ENCODE data around the gene IARS2.
"Not testable (repeated sequence)": the region's sequence is repeated elsewhere in the genome, so short reads cannot be mapped to it uniquely, and the experiment has no call there.

IARS2 gene

DNA sequence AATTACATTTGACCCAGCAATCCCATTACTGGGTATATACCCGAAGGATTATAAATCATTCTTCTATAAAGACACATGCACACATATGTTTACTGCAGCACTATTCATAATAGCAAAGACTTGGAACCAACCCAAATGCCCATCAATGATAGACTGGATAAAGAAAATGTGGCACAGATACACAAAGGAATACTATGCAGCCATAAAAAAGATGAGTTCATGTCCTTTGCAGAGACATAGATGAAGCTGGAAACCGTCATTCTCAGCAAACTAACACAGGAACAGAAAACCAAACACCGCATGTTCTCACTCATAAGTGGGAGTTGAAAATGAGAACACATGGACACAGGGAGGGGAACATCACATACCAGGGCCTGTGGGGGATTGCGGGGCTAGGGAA is 76.0 kb downstream of the IARS2 start:
- FAIRE-seq = not testable (repeated sequence)

DNA sequence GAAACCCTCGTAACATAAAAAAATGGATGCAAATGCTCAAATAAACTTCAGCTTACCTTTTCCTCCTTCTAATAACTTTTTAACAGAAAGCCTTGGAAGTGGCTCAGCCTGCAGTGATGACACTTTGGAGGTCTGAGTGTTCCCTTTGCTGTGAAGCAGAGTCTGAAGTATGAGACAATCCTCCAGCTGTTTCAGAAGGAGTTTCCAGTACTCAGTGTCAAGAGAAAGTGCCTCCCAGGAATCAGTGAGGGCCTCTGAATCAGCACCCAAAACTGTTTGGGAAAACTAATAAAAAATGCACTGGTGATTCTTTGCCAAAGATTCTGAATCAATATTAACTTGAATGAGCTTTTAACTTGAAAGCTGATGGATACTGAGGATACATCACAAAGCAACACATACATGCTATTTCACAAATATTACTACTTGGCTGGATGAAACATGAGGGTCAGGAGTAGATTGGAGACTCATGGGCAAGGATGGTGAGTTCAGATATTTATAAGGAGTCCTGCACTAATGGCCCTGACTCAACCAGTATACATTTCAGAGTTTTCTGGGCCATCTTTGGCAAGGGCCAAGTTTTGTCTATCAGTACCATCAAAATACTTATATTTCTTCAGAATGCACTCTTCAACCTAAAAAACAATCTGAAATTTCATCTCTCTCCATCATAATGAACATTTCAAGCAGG is 77.0 kb downstream of the IARS2 start:
- no peak for FAIRE-seq

DNA sequence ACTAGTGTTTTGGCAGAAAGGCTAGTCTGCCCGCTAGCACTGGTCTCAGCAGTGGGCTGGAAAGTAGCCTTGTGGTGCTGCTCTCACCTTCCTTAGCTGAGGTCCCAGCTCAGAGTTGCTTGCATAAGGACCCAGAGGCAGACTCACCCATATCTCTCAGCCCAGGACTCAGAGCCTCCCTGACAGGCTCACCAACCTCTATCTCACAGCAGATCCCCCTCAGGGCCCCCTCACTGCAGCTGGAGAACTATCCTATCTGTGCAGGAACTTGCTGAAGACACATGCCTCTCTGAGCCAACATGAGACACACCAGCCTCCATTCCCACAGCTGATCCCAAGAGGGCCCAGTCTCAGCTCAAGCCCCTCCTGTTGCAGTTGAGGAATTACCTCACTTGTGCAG is 82.6 kb downstream of the IARS2 start:
- FAIRE-seq = no peak

DNA sequence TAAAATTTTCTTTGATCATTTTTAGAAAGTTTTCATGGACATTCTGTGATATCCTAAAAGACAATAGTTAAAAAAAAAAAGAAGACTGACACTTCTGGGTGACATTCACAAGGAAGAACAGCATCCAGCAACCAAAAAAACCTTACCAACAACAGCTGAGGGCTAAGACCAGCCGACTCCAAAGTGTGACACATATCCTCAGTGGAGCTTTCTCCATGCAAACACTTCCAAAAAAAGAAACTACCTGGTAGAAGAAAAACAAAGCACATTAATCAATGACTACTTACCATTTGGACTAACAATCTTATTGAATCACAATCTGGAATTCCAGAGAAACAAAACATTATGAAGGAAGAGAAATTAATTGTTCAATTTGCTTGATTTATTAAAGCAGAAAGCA is 88.2 kb downstream of the IARS2 start:
- FAIRE-seq = no peak

DNA sequence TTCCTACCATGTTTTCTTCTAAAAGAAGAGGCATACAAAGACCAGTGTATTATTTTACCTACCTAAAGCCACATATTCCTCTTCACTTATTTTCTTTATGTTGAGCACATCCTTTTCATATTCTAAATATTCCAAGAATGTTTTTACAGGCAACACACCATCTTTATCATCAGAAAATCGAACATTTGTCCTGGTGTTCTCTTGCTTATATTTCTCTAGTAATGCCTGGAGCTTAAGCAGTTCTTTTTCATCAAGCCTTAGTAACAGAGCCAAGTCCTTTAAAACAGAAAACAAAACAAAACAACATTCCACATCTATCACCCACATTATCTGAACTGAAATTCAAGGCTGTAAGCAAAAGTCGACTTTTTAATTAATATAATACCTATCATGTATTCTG is 88.7 kb downstream of the IARS2 start:
- FAIRE-seq = no peak

DNA sequence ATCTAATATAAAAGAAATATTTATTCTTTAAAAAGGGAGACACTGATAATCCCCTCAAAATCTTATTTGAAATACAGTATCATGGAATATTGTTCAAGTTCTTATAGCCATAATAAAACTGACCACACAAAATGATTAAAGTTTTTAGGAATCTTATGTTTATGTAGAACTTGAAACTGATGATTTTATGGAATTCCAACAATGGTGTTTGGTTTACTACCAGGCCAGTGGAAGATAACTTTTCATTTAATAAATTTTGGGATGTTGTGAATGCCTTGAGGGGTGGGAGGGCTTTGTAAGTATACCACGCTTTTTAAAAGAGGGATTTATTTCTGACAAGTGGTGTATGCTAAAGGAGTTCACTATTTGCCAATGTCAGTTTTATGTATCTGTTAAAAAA is 90.6 kb downstream of the IARS2 start:
- peak; percentile 88 for FAIRE-seq

DNA sequence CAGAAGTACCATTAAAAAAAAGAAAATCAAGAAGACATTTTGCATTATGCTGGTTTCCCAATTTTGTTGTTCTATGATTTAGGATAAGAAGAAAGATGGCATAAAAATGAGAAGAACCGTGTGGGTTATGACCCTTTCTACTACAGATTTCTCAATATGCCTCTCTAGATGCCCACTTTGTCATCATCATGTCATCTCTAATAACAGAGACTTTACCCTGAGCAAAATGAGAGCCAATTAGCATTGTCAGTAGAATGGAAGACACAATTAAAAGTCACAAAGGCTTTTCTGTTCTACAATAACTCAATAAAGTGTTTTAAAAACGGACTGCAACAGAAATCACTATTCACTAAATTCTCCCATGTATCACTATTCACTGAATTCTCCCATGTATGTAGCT is 92.8 kb downstream of the IARS2 start:
- no peak for FAIRE-seq

DNA sequence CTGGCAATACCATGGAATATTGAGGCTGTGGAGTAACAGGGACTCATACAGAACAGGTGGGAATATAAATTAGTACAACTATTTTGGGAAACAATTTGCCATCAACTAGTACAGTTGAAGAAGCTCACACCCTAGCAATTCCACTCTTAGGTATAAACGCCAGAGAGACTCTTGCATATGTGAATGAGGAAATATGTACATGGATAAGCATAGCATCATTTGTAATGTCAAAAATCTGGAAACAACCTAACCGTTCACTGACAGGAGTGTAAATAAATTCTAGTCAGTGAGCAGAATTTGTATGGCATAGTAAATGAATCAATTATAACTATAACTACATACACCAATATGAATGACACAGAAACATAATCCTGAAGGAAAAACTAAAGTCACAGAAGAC is 94.6 kb downstream of the IARS2 start:
- FAIRE-seq = no peak

DNA sequence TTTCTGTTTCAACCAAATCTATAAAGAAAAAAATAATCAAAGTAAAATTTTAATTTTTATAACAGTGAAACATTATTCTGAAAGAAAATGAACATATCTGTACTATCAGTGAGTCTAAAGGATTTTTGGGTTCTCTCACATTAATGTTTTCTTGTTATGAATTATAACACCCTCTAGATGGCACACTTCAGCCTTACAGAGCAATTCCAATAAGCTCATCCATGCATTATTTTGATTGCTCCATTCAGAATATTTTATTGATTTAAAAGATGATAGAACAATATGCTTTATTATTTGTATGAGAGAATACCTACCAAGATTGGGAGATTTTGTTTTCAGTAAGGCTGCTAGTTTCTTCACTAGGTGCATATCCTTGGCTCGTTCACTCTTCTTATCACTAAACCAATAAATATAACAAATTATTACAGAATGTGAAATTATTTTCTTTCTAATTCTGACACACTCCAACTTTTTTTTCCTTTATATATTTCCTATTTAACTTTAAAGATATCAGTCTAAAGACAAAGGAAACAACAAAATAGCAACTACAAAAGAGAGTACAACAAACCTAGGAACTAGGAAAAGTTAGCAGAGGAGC is 95.9 kb downstream of the IARS2 start:
- FAIRE-seq = peak; percentile 94

DNA sequence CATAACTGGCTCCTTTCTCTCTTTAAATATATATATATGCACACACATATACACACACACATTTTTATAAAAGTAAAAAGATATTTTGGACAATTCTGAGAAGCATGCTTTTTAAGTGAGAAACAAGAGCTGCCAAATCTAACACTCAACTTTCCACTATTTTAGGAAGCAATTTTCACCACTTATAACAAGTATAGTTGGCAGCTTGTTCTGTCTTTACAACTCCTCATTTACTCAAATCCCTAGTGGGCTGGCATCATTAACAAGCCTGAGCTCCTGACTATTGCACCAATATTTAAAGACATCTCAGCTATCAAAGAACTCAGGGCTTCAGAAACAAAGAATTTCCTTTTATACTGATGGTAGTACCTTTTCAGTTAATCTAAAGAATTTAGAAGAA is 101.8 kb downstream of the IARS2 start:
- FAIRE-seq = no peak
